ENCODE measurements around the gene ROBO1. TPM values are rescaled to one million over a fixed set of nuclear protein-coding genes. Genes with fewer than 3 reads are reported as not detected.

ROBO1 gene
- total and polyA plus RNA-seq, 12 donors: 6.4 to 144 (median 43.9) TPM

DNA sequence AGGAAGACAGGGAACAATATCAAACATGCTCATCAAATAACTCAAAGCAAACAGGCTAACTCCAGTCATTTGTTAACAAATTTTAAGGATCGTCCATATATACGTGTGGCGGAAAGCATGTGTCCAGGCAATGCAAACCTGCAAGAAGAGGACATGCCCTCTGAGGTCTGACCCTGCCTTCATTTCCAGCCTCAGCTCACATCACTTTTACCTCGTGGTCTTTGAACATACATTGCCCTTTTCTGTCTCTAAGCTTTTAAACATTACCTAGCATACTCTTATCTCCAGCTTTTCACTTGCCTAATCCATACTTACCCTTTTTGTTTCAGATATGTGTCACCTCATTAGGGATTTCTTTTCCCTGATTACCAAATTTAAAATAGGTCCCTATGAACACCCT lies 944.4 kb downstream of the ROBO1 start:
- 89 to 96% (median 92%) methylated on average over 4 of the region's 4 CpGs for WGBS, 4 donors
- Histone ChIP-seq H3K36me3 (replicated peaks in 1 of 2) (no peaks in the 10 kb centered on the region), H3K9me3 (replicated peaks in 1 of 3) (no peaks in the 10 kb centered on the region), H3K27me3 (no peaks in the 10 kb centered on the region), H3K4me1 (replicated peaks in 1 of 2) (peaks cover 8 to 9% of the 10 kb centered on the region in 2 donors), H3K27ac (no peak overlapping the region), H3K4me3 (no peak overlapping the region)
- TF ChIP-seq CTCF (IDR thresholded peaks at IDR 0.05) (no peak), POLR2A (IDR thresholded peaks at IDR 0.05) (no peak)
- DNase-seq: no peak
- intact Hi-C loops (cut with DNase I): no loop called here

DNA sequence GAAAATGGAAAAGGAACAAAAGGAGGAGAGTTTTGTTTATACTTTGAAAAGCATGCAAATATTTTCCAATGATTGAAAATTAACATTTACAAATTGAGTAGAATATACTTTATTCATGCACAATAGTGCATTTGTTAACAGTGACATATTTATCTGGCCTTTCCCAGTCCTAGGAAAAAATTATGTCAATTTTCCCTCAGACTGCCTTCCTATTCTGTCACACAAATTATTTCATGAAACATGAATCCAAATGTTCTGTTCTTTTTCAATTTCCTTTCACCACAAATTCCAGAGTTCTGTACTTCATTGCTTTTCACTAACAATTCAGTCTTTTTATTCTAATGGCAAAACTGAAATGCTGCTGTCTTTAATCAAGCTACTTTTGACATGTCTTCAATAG lies 945.1 kb downstream of the ROBO1 start:
- H3K4me1 ChIP-seq (replicated peaks in 1 of 2): peaks cover 8 to 9% of the 10 kb centered on the region in 2 donors
- H3K27ac ChIP-seq: no peak overlapping the region
- H3K9me3 ChIP-seq (replicated peaks in 1 of 3): no peaks in the 10 kb centered on the region
- DNase-seq: no peak
- intact Hi-C loops (cut with DNase I): no loop called here
- TF ChIP-seq POLR2A (IDR thresholded peaks at IDR 0.05) (no peak), CTCF (IDR thresholded peaks at IDR 0.05) (no peak)
- no peak overlapping the region for H3K4me3 ChIP-seq
- no peaks in the 10 kb centered on the region for H3K27me3 ChIP-seq
- no peaks in the 10 kb centered on the region for H3K36me3 ChIP-seq (replicated peaks in 1 of 2)

- H3K27ac ChIP-seq: no peak overlapping the region
- H3K9me3 ChIP-seq (replicated peaks in 1 of 3): no peaks in the 10 kb centered on the region
- no peaks in the 10 kb centered on the region for H3K36me3 ChIP-seq (replicated peaks in 1 of 2)
- DNase-seq: no peak
- H3K4me1 ChIP-seq (replicated peaks in 1 of 2): peaks cover 8 to 9% of the 10 kb centered on the region in 2 donors
- 27 to 45% (median 38%) methylated on average over 1 of the region's 1 CpG for WGBS, 4 donors
- H3K27me3 ChIP-seq: no peaks in the 10 kb centered on the region
- no peak for TF ChIP-seq POLR2A (IDR thresholded peaks at IDR 0.05)
- TF ChIP-seq CTCF (IDR thresholded peaks at IDR 0.05): no peak
- no peak overlapping the region for H3K4me3 ChIP-seq
- intact Hi-C loops (cut with DNase I): no loop called here
Observed at GRCh38 chr3:78820542-78820941, 947.3 kb downstream of the ROBO1 start.

GRCh38 chr3:78818161-78818985 lies 949.4 kb downstream of the ROBO1 start:
- intact Hi-C loops (cut with DNase I): no loop called here
- H3K4me1 ChIP-seq (replicated peaks in 1 of 2): peaks cover 8 to 17% of the 10 kb centered on the region in 2 donors
- no peak overlapping the region for H3K27ac ChIP-seq
- no peaks in the 10 kb centered on the region for H3K27me3 ChIP-seq
- WGBS, 4 donors: 95 to 97% (median 96%) methylated on average over 14 to 19 of the region's 19 CpGs
- no peak for DNase-seq
- no peaks in the 10 kb centered on the region for H3K36me3 ChIP-seq (replicated peaks in 1 of 2)
- TF ChIP-seq CTCF (IDR thresholded peaks at IDR 0.05) (no peak), POLR2A (IDR thresholded peaks at IDR 0.05) (no peak)
- H3K4me3 ChIP-seq: no peak overlapping the region
- no peaks in the 10 kb centered on the region for H3K9me3 ChIP-seq (replicated peaks in 1 of 3)
